NT2/D1 (cell line): ENCODE measurements around the gene SCMH1.

ENCODE experiments used
- DNase-seq: peaks from one replicate; pipeline ENCODE4 v3.0.0-alpha.2; 2011; ENCODE audit warnings: low read depth, low spot score
- H3K27me3 ChIP-seq: 2 replicates; pipeline ENCODE4 v1.6.0; 2011; ENCODE audit warnings: mild to moderate bottlenecking; ENCODE audit not compliant: insufficient read length, insufficient read depth
- H3K36me3 ChIP-seq: 2 replicates; pipeline ENCODE4 v1.6.1; 2011; ENCODE audit warnings: mild to moderate bottlenecking, low read length, mixed read lengths; ENCODE audit not compliant: insufficient read depth, insufficient read length
- H3K4me1 ChIP-seq: 2 replicates; pipeline ENCODE4 v1.5.1; 2011; ENCODE audit not compliant: insufficient read depth, insufficient read length
- H3K4me3 ChIP-seq: 2 replicates; pipeline ENCODE4 v1.5.1; 2011; ENCODE audit warnings: low read depth; ENCODE audit not compliant: insufficient read length
- H3K9ac ChIP-seq: 2 replicates; pipeline ENCODE4 v1.6.0; 2011; ENCODE audit warnings: low read depth; ENCODE audit not compliant: insufficient read length
- H3K9me3 ChIP-seq: 2 replicates; pipeline ENCODE4 v1.5.1; 2011; ENCODE audit warnings: mild to moderate bottlenecking, low read length; ENCODE audit not compliant: insufficient read depth
- SUZ12 ChIP-seq: IDR thresholded peaks from 2 replicates; pipeline ENCODE4 v1.6.1; 2011; ENCODE audit not compliant: insufficient read length, insufficient read depth; ENCODE audit errors: extremely low read depth
- YY1 ChIP-seq: IDR thresholded peaks from 2 replicates; pipeline ENCODE4 v1.6.1; 2011; ENCODE audit not compliant: insufficient read length, insufficient read depth
- ZNF274 ChIP-seq: IDR thresholded peaks from 2 replicates; pipeline ENCODE4 v1.6.1; 2011; ENCODE audit warnings: mild to moderate bottlenecking, low read depth, low read length

Gene SCMH1

DNA sequence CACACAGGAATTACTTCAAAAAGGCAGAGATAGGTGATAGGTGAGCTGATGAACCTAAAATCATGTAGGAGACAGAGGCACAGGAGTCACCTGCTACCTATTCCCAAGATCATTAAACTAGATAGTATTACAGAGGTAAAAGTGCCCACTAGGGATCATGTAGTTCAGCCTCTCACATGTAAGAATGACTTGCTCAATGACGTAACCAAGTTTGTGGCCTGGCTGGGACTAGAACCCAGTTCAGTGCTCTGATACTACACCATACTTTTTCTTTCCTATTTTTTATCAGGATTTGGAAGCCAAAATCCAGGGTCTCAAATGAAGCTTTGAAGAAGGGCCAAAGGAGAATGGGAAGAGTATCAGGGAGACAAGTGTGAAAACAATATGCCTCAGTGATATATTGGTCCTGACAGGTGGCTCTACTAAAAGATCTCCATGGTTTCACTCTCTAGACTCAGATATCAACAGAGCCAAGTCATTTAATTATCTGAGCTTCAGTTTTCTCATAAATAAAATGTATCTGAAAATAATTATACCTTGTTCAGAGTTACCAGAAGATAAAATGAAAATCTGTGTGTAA lies 133.3 kb downstream of the SCMH1 start:
- no peak for TF ChIP-seq SUZ12
- no peak for TF ChIP-seq YY1
- no peak for TF ChIP-seq ZNF274
- Histone ChIP-seq H3K4me3 (no peak overlapping the region), H3K36me3 (peaks cover 8% of the 10 kb centered on the region), H3K27me3 (no peaks in the 10 kb centered on the region), H3K4me1 (no peaks in the 10 kb centered on the region), H3K9ac (no peak overlapping the region), H3K9me3 (no peaks in the 10 kb centered on the region)
- no peak for DNase-seq

DNA sequence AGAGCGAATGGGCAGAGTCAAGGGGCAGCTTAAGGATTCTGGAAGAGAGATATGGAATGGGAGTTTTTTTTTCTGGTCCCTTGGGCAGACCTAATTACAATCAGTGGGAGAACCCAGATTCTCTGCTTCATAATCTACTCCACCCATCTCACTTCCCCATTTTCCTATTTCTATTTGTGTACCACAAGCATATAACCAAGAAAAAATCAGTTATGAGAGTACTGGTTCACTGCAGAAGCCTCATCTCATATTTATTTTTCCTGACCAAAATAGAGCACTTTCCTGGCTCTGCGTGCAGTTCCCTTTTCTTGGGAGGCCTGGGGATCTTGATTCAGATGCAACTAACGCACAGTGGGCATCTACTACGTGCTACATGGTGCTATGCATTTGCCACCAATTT lies 138.3 kb downstream of the SCMH1 start:
- TF ChIP-seq YY1: no peak
- TF ChIP-seq SUZ12: no peak
- TF ChIP-seq ZNF274: no peak
- no peak for DNase-seq
- no peaks in the 10 kb centered on the region for H3K27me3 ChIP-seq
- H3K4me3 ChIP-seq: no peak overlapping the region
- H3K9ac ChIP-seq: no peak overlapping the region
- H3K4me1 ChIP-seq: no peaks in the 10 kb centered on the region
- no peaks in the 10 kb centered on the region for H3K9me3 ChIP-seq
- no peaks in the 10 kb centered on the region for H3K36me3 ChIP-seq

DNA sequence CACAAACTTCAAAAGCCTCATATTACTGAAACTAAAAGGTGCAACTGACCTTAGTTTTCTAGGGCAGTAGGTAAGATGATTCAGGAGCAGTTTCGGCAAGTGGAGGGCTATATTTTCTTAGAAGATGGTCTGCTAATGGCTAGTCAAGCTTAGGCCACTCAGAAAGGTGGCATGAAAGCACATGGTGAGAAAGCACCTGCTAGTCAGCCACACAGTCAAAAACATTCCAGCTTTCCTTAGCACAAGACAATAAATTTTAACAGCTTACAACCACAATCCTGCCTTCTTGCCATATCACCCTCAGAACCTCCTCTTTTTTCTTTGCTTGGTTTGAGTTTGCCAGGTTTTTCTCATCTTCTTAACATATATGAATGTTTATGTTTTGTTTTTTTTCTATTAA lies 139.5 kb downstream of the SCMH1 start:
- no peak for TF ChIP-seq SUZ12
- no peak for TF ChIP-seq ZNF274
- TF ChIP-seq YY1: no peak
- Histone ChIP-seq H3K27me3 (no peaks in the 10 kb centered on the region), H3K36me3 (no peaks in the 10 kb centered on the region), H3K4me1 (no peaks in the 10 kb centered on the region), H3K4me3 (no peak overlapping the region), H3K9ac (no peak overlapping the region), H3K9me3 (no peaks in the 10 kb centered on the region)
- DNase-seq: no peak

DNA sequence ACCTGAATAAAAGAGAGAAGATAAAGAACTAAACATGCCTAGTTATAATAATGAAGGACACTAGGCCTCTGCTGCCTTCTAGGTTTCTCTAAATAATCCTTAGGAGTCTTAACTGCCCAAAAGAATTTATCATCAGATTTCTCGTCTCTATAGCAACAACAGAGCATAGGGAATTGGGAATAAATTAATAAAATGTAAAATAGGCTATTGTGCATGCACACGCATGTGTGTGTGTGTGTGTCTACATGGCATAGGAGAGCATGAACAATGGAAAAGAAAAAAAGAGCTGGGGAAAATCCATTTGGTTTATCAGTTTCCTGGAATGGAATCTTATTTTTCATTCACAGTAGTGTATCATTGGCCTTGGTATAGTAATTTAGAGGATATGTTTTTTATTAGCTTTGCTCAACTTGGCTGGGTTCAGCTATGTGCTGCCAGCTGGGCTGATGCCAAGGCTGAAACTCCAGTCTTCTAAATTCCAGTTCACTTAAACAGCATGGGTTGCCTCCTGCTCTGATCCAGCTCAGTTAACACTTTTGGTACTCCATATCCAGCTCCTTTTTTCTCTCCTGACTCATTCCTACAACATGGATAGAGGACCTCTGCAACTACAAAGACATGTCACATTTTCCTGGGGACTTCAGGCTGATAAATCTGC lies 140.0 kb downstream of the SCMH1 start:
- Histone ChIP-seq H3K4me1 (no peaks in the 10 kb centered on the region), H3K4me3 (no peak overlapping the region), H3K36me3 (no peaks in the 10 kb centered on the region), H3K27me3 (no peaks in the 10 kb centered on the region), H3K9me3 (no peaks in the 10 kb centered on the region), H3K9ac (no peak overlapping the region)
- no peak for DNase-seq
- TF ChIP-seq YY1 (no peak), SUZ12 (no peak), ZNF274 (no peak)

DNA sequence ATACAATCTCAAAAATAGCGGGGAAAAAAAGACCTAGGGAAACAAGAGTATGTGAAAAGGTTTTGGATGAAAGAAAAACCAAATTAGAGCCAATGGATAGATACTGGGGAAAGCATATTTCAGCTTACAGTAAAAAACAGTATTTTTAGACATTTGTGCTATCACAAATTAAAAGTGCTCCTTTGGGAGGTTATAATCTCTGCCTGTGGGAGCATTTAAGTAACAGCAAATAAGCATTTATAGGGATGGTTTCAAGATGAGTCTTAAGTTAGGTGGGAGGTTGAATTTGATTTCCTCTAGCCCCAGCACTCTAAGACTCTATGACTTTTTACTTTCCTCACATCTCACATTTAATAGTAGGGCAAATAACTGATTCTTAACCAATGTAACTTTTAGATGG lies 141.0 kb downstream of the SCMH1 start:
- Histone ChIP-seq H3K4me3 (no peak overlapping the region), H3K4me1 (no peaks in the 10 kb centered on the region), H3K9ac (no peak overlapping the region), H3K27me3 (no peaks in the 10 kb centered on the region), H3K9me3 (no peaks in the 10 kb centered on the region), H3K36me3 (no peaks in the 10 kb centered on the region)
- TF ChIP-seq YY1 (no peak), SUZ12 (no peak), ZNF274 (no peak)
- DNase-seq: no peak

DNA sequence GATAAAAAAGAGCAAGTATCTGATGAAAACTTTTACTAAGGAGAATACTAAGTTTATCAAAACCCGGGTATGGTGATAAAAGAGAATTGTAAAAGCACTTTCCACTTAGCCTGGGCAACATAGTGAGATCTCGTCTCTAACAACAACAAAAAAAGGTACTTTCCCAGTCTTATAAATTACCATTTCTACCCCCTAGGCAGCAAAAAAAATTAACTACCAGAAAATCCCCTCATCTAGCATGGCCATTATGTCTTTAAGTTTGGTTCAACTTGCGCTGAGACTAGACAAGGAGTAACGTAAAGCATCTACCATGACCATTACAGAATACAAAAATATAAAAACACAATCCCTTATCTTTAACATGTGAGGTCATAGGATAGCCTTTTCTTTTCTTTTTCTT lies 141.9 kb downstream of the SCMH1 start:
- Histone ChIP-seq H3K4me1 (no peaks in the 10 kb centered on the region), H3K27me3 (no peaks in the 10 kb centered on the region), H3K9me3 (no peaks in the 10 kb centered on the region), H3K9ac (no peak overlapping the region), H3K4me3 (no peak overlapping the region), H3K36me3 (no peaks in the 10 kb centered on the region)
- no peak for TF ChIP-seq YY1
- no peak for DNase-seq

DNA sequence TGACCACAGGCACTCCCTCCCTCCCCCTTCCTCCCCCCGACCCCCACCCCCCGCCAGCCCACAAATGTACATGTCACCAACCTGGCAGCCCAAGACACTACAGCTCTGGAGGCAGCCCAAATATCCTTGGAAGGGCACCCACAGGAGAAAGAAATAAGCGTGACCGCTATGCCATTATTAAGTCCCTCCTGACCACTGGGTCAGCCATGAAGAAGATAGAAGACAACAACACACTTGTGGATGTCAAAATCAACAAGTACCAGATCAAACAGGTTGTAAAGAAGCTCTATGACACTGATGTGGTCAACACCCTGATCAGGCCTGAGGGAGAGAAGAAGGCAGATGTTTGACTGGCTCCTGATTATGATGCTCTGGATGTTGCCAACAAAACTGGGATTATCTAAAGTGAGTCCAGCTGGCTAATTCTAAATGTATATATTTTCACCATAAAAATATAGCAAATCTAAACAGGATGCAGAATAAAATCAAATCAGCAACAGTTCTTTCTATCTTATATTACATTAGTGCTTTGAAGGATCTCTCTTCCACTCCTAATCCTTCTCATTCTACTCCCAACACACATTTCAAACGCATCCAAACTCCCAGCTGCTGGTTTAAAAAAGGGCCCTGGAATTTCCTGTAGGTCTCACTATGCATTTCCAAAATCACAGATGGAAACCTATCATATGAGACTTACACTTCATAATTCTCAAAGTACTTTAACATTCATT lies 143.2 kb downstream of the SCMH1 start:
- no peaks in the 10 kb centered on the region for H3K4me1 ChIP-seq
- H3K4me3 ChIP-seq: no peak overlapping the region
- no peak for DNase-seq

More for the DNA sequence above, 143.2 kb downstream of the SCMH1 start:
- Histone ChIP-seq H3K36me3 (no peaks in the 10 kb centered on the region), H3K9me3 (no peaks in the 10 kb centered on the region), H3K9ac (no peak overlapping the region), H3K27me3 (no peaks in the 10 kb centered on the region)
- TF ChIP-seq ZNF274 (no peak), SUZ12 (no peak), YY1 (no peak)
